OCI-LY1 (cell line): ENCODE results near the gene USP53.
"Not testable (repeated sequence)": the region's sequence is repeated elsewhere in the genome, so short reads cannot be mapped to it uniquely, and the experiment has no call there.

Source experiments
- H2AFZ ChIP-seq: fragments of 200-600 bp; sonication (generic), shearing (Covaris generic); 2 replicates; pipeline ENCODE4 v1.6.0; 2014; ENCODE audit warnings: antibody characterized with exemption, mild to moderate bottlenecking, low read length
- H3F3A ChIP-seq: fragments of 200-600 bp; sonication (generic), shearing (Covaris generic); 2 replicates; pipeline ENCODE4 v1.6.0; 2014; ENCODE audit warnings: mild to moderate bottlenecking, antibody characterized with exemption, low read length, moderate library complexity; ENCODE audit not compliant: insufficient read depth
- H3K27ac ChIP-seq: fragments of 200-600 bp; sonication (generic); 2 replicates; pipeline ENCODE4 v1.5.1; 2014; ENCODE audit warnings: low read length, mixed run types, mild to moderate bottlenecking, low read depth; ENCODE audit not compliant: poor library complexity, severe bottlenecking
- H3K27me3 ChIP-seq: fragments of 200-600 bp; sonication (generic); 2 replicates; pipeline ENCODE4 v1.6.0; 2014; ENCODE audit warnings: antibody characterized with exemption, mild to moderate bottlenecking, low read length, moderate library complexity; ENCODE audit not compliant: insufficient read depth
- H3K36me3 ChIP-seq: fragments of 200-600 bp; sonication (generic); 2 replicates; pipeline ENCODE4 v1.6.1; 2014; ENCODE audit warnings: mild to moderate bottlenecking, antibody characterized with exemption, low read length, moderate library complexity, mixed read lengths; ENCODE audit not compliant: insufficient read depth
- H3K4me1 ChIP-seq: fragments of 200-600 bp; sonication (generic); 2 replicates; pipeline ENCODE4 v1.5.1; 2014; ENCODE audit warnings: mild to moderate bottlenecking, low read length, moderate library complexity; ENCODE audit not compliant: insufficient read depth, severe bottlenecking
- H3K4me2 ChIP-seq: fragments of 200-600 bp; sonication (generic), shearing (Covaris generic); 2 replicates; pipeline ENCODE4 v1.6.1; 2014; ENCODE audit warnings: low read length
- H3K4me3 ChIP-seq: fragments of 200-600 bp; sonication (generic); 2 replicates; pipeline ENCODE4 v1.5.1; 2014; ENCODE audit warnings: low read length, low read depth, mild to moderate bottlenecking, mixed read lengths; ENCODE audit not compliant: poor library complexity, severe bottlenecking
- H3K79me2 ChIP-seq: fragments of 200-600 bp; shearing (Covaris generic); 2 replicates; pipeline ENCODE4 v1.6.1; 2016; ENCODE audit warnings: mixed run types, low read length, mixed read lengths; ENCODE audit not compliant: insufficient read depth
- H3K9ac ChIP-seq: fragments of 200-600 bp; sonication (generic), shearing (Covaris generic); 2 replicates; pipeline ENCODE4 v1.6.1; 2014; ENCODE audit warnings: mild to moderate bottlenecking, low read length, mixed read lengths
- H3K9me2 ChIP-seq: fragments of 200-600 bp; sonication (generic), shearing (Covaris generic); 2 replicates; pipeline ENCODE4 v1.6.1; 2014; ENCODE audit warnings: low read depth, mild to moderate bottlenecking, low read length, mixed read lengths
- H3K9me3 ChIP-seq: fragments of 200-600 bp; shearing (Covaris generic); 2 replicates; pipeline ENCODE4 v1.6.1; 2014; ENCODE audit warnings: low read length, mixed read lengths
- H4K20me1 ChIP-seq: fragments of 200-600 bp; sonication (generic), shearing (Covaris generic); 2 replicates; pipeline ENCODE4 v1.6.0; 2016; ENCODE audit warnings: mild to moderate bottlenecking, low read length; ENCODE audit not compliant: insufficient read depth
- EZH2 ChIP-seq: fragments of 200-600 bp; sonication (generic), shearing (Covaris generic); IDR thresholded peaks from 2 replicates; pipeline ENCODE4 v1.8.0; 2017; ENCODE audit warnings: borderline replicate concordance, mixed run types, mild to moderate bottlenecking, antibody characterized with exemption, low read length, moderate library complexity, mixed read lengths
- TF ChIP-seq, protein P1 (sequence below): fragments of 200-600 bp; sonication (generic), shearing (Covaris generic); IDR thresholded peaks from 2 replicates; pipeline ENCODE4 v1.5.1; 2017; ENCODE audit warnings: mild to moderate bottlenecking, antibody characterized with exemption, low read length, moderate library complexity, mixed read lengths

The USP53 gene

DNA sequence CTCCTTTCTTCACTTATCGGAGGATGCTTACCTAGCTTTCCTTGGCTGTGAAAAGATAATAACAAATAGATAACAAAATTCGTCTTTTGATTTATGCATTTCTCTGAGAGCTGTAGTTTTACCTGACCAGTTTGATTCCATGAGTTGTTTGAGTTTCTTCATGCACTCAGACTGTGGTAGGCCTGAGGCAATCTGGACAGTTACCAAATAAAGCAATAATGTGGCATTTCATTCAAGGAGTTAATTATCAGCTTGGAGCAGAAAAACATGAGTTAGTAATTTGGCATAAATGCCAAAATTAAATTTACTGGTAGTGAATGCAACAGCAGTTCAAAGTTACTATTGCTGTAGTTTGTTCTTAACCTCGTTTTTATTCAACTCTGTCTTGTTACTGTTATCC, 56.0 kb downstream of the USP53 start:
- no peaks in the 10 kb centered on the region for H4K20me1 ChIP-seq
- no peaks in the 10 kb centered on the region for H3F3A ChIP-seq
- peaks cover 7% of the 10 kb centered on the region; the same call in 1 of the 2 replicates for H3K9me3 ChIP-seq
- no peaks in the 10 kb centered on the region for H3K9me2 ChIP-seq
- no peak overlapping the region for H2AFZ ChIP-seq
- no peak overlapping the region for H3K27ac ChIP-seq
- no peak for TF ChIP-seq EZH2
- TF ChIP-seq, protein P1, sequence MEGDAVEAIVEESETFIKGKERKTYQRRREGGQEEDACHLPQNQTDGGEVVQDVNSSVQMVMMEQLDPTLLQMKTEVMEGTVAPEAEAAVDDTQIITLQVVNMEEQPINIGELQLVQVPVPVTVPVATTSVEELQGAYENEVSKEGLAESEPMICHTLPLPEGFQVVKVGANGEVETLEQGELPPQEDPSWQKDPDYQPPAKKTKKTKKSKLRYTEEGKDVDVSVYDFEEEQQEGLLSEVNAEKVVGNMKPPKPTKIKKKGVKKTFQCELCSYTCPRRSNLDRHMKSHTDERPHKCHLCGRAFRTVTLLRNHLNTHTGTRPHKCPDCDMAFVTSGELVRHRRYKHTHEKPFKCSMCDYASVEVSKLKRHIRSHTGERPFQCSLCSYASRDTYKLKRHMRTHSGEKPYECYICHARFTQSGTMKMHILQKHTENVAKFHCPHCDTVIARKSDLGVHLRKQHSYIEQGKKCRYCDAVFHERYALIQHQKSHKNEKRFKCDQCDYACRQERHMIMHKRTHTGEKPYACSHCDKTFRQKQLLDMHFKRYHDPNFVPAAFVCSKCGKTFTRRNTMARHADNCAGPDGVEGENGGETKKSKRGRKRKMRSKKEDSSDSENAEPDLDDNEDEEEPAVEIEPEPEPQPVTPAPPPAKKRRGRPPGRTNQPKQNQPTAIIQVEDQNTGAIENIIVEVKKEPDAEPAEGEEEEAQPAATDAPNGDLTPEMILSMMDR: no peak
- H3K36me3 ChIP-seq: peaks cover 58% of the 10 kb centered on the region
- no peaks in the 10 kb centered on the region for H3K79me2 ChIP-seq
- H3K4me3 ChIP-seq: no peak overlapping the region
- H3K4me1 ChIP-seq: no peaks in the 10 kb centered on the region
- H3K4me2 ChIP-seq: no peak overlapping the region
- no peak overlapping the region for H3K9ac ChIP-seq
- H3K27me3 ChIP-seq: no peaks in the 10 kb centered on the region

DNA sequence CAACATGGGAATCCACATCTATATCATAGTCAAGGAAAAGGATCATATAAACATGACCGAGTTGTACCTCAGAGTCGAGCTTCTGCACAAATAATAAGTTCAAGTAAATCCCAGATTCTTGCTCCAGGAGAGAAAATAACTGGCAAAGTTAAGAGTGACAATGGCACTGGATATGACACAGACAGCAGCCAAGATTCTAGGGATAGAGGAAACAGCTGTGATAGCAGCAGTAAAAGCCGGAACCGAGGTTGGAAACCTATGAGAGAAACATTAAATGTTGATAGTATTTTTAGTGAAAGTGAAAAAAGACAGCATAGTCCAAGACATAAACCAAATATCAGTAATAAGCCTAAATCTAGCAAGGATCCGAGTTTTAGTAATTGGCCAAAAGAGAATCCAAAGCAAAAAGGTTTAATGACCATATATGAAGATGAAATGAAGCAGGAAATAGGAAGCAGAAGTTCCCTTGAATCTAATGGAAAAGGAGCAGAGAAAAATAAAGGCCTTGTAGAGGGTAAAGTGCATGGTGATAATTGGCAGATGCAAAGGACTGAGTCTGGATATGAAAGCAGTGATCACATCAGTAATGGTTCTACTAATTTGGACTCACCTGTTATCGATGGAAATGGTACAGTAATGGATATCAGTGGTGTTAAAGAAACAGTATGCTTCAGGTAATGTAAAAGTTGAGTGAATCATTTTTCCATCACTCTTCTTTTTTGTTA, 59.0 kb downstream of the USP53 start:
- Histone ChIP-seq H3K9me3 (no peaks in the 10 kb centered on the region), H3K4me2 (no peak overlapping the region), H3K4me3 (no peak overlapping the region), H3K27ac (no peak overlapping the region), H3K9me2 (no peaks in the 10 kb centered on the region), H4K20me1 (no peaks in the 10 kb centered on the region), H3K9ac (no peak overlapping the region), H3K27me3 (no peaks in the 10 kb centered on the region), H3K36me3 (peaks cover 37% of the 10 kb centered on the region), H3F3A (no peaks in the 10 kb centered on the region), H2AFZ (no peak overlapping the region), H3K79me2 (no peaks in the 10 kb centered on the region), H3K4me1 (no peaks in the 10 kb centered on the region)
- TF ChIP-seq, protein P1: no peak
- TF ChIP-seq EZH2: no peak

DNA sequence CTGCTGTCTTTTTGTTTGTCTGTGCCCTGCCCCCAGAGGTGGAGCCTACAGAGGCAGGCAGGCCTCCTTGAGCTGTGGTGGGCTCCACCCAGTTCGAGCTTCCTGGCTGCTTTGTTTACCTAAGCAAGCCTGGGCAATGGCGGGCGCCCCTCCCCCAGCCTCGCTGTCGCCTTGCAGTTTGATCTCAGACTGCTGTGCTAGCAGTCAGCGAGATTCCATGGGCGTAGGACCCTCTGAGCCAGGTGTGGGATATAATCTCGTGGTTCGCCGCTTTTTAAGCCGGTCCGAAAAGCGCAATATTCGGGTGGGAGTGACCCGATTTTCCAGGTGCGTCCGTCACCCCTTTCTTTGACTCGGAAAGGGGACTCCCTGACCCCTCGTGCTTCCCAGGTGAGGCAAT, 67.0 kb downstream of the USP53 start:
- H3K27me3 ChIP-seq, H3K9ac ChIP-seq: not testable (repeated sequence)

DNA sequence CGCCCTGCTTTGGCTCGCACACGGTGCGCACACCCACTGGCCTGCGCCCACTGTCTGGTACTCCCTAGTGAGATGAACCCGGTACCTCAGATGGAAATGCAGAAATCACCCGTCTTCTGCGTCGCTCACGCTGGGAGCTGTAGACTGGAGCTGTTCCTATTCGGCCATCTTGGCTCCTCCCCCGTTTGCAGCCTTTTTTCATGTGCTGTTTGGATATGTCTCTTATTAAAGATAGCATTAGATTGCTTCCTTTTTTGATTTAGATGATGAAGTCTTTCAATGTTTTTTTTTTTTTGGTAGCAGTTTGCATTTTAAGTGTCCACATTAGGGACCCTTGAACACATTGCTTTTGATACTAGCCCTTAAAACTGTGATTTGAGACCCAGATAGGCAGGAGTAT, 67.4 kb downstream of the USP53 start:
- not testable (repeated sequence) for H3K9me2 ChIP-seq, H3K27ac ChIP-seq, H3K4me1 ChIP-seq, H3K4me3 ChIP-seq, H2AFZ ChIP-seq, H3K9ac ChIP-seq, H3K79me2 ChIP-seq, H3K9me3 ChIP-seq, H4K20me1 ChIP-seq, H3K36me3 ChIP-seq, H3K27me3 ChIP-seq, H3F3A ChIP-seq, H3K4me2 ChIP-seq

More for the DNA sequence above, 67.0 kb downstream of the USP53 start:
- not testable (repeated sequence) for H3K36me3 ChIP-seq, H3F3A ChIP-seq, H4K20me1 ChIP-seq, H2AFZ ChIP-seq, H3K79me2 ChIP-seq, H3K4me2 ChIP-seq, H3K4me1 ChIP-seq, H3K27ac ChIP-seq, H3K9me2 ChIP-seq, H3K9me3 ChIP-seq, H3K4me3 ChIP-seq
